Mesothelial cell of epicardium (in vitro differentiated cells): ENCODE results near the gene ITGAL. TPM values are rescaled to one million over a fixed set of nuclear protein-coding genes. Genes with fewer than 3 reads are reported as not detected.

Source experiments
- DNase-seq, 2 experiments: peaks; one replicate each; pipeline ENCODE4 v3.0.0; 2021; ENCODE audit warnings: low spot score in 2 of 2; ENCODE audit not compliant: unreplicated experiment in 2 of 2
- H3K27ac Mint-ChIP-seq: 2 replicates; pipeline ENCODE4 v1.8.0; 2021; ENCODE audit warnings: mixed read lengths
- H3K27me3 Mint-ChIP-seq: 2 replicates; pipeline ENCODE4 v1.8.0; 2021; ENCODE audit warnings: low read depth, mixed read lengths
- H3K36me3 Mint-ChIP-seq: 2 replicates; pipeline ENCODE4 v1.8.0; 2021; ENCODE audit warnings: mixed read lengths
- H3K4me1 Mint-ChIP-seq: 2 replicates; pipeline ENCODE4 v1.8.0; 2021; ENCODE audit warnings: mixed read lengths
- H3K4me3 Mint-ChIP-seq: 2 replicates; pipeline ENCODE4 v1.8.0; 2021; ENCODE audit warnings: mild to moderate bottlenecking, moderate library complexity, mixed read lengths
- H3K9me3 Mint-ChIP-seq: 2 replicates; pipeline ENCODE4 v1.8.0; 2021; ENCODE audit warnings: mixed read lengths
- CTCF ChIP-seq: fragments of 200-600 bp; sonication (generic); IDR thresholded peaks from one replicate; pipeline ENCODE4 v1.5.0; 2021; ENCODE audit warnings: antibody characterized with exemption; ENCODE audit not compliant: unreplicated experiment
- total RNA-seq: library from RNA; stranded (reverse); gene quantifications from 3 replicates; pipeline ENCODE4 v1.2.1, GENCODE V29; 2021

ITGAL gene
- total RNA-seq, 1 donor from 2014 or later: not detected

GRCh38 chr16:30499284-30499683 lies 26.7 kb downstream of the ITGAL start:
- TF ChIP-seq CTCF: no peak
- DNase-seq: no peak
- Mint-ChIP-seq H3K27ac (no peak overlapping the region), H3K27me3 (peaks cover 13% of the 10 kb centered on the region), H3K9me3 (no peaks in the 10 kb centered on the region), H3K4me1 (no peaks in the 10 kb centered on the region), H3K4me3 (no peak overlapping the region), H3K36me3 (no peaks in the 10 kb centered on the region)

GRCh38 chr16:30503403-30504296 lies 31.1 kb downstream of the ITGAL start:
- H3K27me3 Mint-ChIP-seq: peaks cover 9% of the 10 kb centered on the region
- no peaks in the 10 kb centered on the region for H3K36me3 Mint-ChIP-seq
- H3K9me3 Mint-ChIP-seq: no peaks in the 10 kb centered on the region
- no peak overlapping the region for H3K27ac Mint-ChIP-seq
- no peak for TF ChIP-seq CTCF
- H3K4me3 Mint-ChIP-seq: no peak overlapping the region
- no peaks in the 10 kb centered on the region for H3K4me1 Mint-ChIP-seq
- no peak for DNase-seq

GRCh38 chr16:30509081-30509765 lies 36.7 kb downstream of the ITGAL start:
- peaks cover 5% of the 10 kb centered on the region for H3K27me3 Mint-ChIP-seq
- H3K27ac Mint-ChIP-seq: no peak overlapping the region
- TF ChIP-seq CTCF: no peak
- no peaks in the 10 kb centered on the region for H3K9me3 Mint-ChIP-seq
- no peaks in the 10 kb centered on the region for H3K4me1 Mint-ChIP-seq
- no peaks in the 10 kb centered on the region for H3K36me3 Mint-ChIP-seq
- DNase-seq: no peak
- no peak overlapping the region for H3K4me3 Mint-ChIP-seq

GRCh38 chr16:30510376-30510938 lies 37.9 kb downstream of the ITGAL start:
- H3K27ac Mint-ChIP-seq: no peak overlapping the region
- no peaks in the 10 kb centered on the region for H3K4me1 Mint-ChIP-seq
- no peak overlapping the region for H3K4me3 Mint-ChIP-seq
- DNase-seq: no peak
- H3K9me3 Mint-ChIP-seq: no peaks in the 10 kb centered on the region
- peaks cover 5% of the 10 kb centered on the region for H3K27me3 Mint-ChIP-seq
- TF ChIP-seq CTCF: no peak
- no peaks in the 10 kb centered on the region for H3K36me3 Mint-ChIP-seq

GRCh38 chr16:30511509-30511908 lies 39.0 kb downstream of the ITGAL start:
- no peaks in the 10 kb centered on the region for H3K36me3 Mint-ChIP-seq
- DNase-seq: no peak
- no peaks in the 10 kb centered on the region for H3K4me1 Mint-ChIP-seq
- no peak for TF ChIP-seq CTCF
- H3K27ac Mint-ChIP-seq: no peak overlapping the region
- no peaks in the 10 kb centered on the region for H3K9me3 Mint-ChIP-seq
- H3K27me3 Mint-ChIP-seq: peaks cover 5% of the 10 kb centered on the region
- no peak overlapping the region for H3K4me3 Mint-ChIP-seq
